OCI-LY3 (cell line): ENCODE data around the gene ZNF440.

Source experiments
- CTCF ChIP-seq: fragments of 200-600, 300-600 bp; sonication (generic); IDR thresholded peaks from 2 replicates; pipeline ENCODE4 v1.5.1; 2014; ENCODE audit warnings: antibody characterized with exemption, low read length, low read depth
- EZH2phosphoT487 ChIP-seq: fragments of 200-600 bp; shearing (Covaris generic); IDR thresholded peaks from 2 replicates; pipeline ENCODE4 v1.6.1; 2018; ENCODE audit warnings: antibody characterized with exemption, mixed run types, low read depth

- TF ChIP-seq CTCF (no peak), EZH2phosphoT487 (no peak)
Observed at GRCh38 chr19:11868188-11868587, 54.1 kb downstream of the ZNF440 start.
